ENCODE data around the gene PLCG2. TPM values are rescaled to one million over a fixed set of nuclear protein-coding genes. Genes with fewer than 3 reads are reported as not detected.

The PLCG2 gene
- total and polyA plus RNA-seq, 12 donors, result 2.4 to 18.2 (median 6.2) TPM

GRCh38 chr16:81838794-81839193 lies 59.7 kb downstream of the PLCG2 start:
- Histone ChIP-seq H3K27ac (no peak overlapping the region), H3K9me3 (no peaks in the 10 kb centered on the region), H3K4me1 (peaks cover 0 to 68% (median 0%) of the 10 kb centered on the region in 9 donors), H3K36me3 (no peaks in the 10 kb centered on the region), H3K4me3 (no peak overlapping the region), H3K27me3 (peaks cover 0 to 5% (median 0%) of the 10 kb centered on the region in 7 donors)
- DNase-seq, result no peak
- 62 to 70% methylated on average over 4 of the region's 4 CpGs for WGBS, 2 donors
- intact Hi-C loops (cut with DNase I), result no loop called here
- no peak for TF ChIP-seq CTCF (IDR thresholded peaks at IDR 0.05)
- no peak for ATAC-seq

GRCh38 chr16:81841722-81842121 lies 62.6 kb downstream of the PLCG2 start:
- H3K4me1 ChIP-seq, result peaks cover 0 to 49% (median 0%) of the 10 kb centered on the region in 9 donors
- ATAC-seq (no peak), DNase-seq (no peak)
- WGBS, 2 donors, result 62 to 69% methylated on average over 7 of the region's 7 CpGs
- H3K36me3 ChIP-seq, result no peaks in the 10 kb centered on the region
- H3K4me3 ChIP-seq, result no peak overlapping the region
- H3K9me3 ChIP-seq, result peaks cover 0 to 10% (median 0%) of the 10 kb centered on the region in 11 donors
- TF ChIP-seq CTCF (IDR thresholded peaks at IDR 0.05), result no peak
- intact Hi-C loops (cut with DNase I), result no loop called here
- peak overlapping the region in 1 of 10 donors; percentile 20 for H3K27ac ChIP-seq
- H3K27me3 ChIP-seq, result peaks cover 0 to 5% (median 0%) of the 10 kb centered on the region in 7 donors

GRCh38 chr16:81842564-81843242 lies 63.6 kb downstream of the PLCG2 start:
- TF ChIP-seq CTCF (IDR thresholded peaks at IDR 0.05), result no peak
- Histone ChIP-seq H3K27ac (peak overlapping the region in 1 of 10 donors; percentile 20), H3K36me3 (no peaks in the 10 kb centered on the region), H3K9me3 (peaks cover 0 to 14% (median 0%) of the 10 kb centered on the region in 11 donors), H3K4me1 (peaks cover 0 to 39% (median 0%) of the 10 kb centered on the region in 9 donors), H3K27me3 (peaks cover 0 to 5% (median 0%) of the 10 kb centered on the region in 7 donors), H3K4me3 (no peak overlapping the region)
- 37 to 54% methylated on average over 12 of the region's 12 CpGs for WGBS, 2 donors
- ATAC-seq (no peak), DNase-seq (no peak)
- intact Hi-C loops (cut with DNase I), result no loop called here

- no peak for DNase-seq
- 77 to 92% methylated on average over 4 of the region's 4 CpGs for WGBS, 2 donors
- TF ChIP-seq CTCF (IDR thresholded peaks at IDR 0.05), result no peak
- peaks cover 0 to 14% (median 0%) of the 10 kb centered on the region in 11 donors for H3K9me3 ChIP-seq
- H3K4me1 ChIP-seq, result peaks cover 0 to 36% (median 0%) of the 10 kb centered on the region in 9 donors
- H3K27me3 ChIP-seq, result peaks cover 0 to 5% (median 0%) of the 10 kb centered on the region in 7 donors
- no peak overlapping the region for H3K4me3 ChIP-seq
- H3K36me3 ChIP-seq, result no peaks in the 10 kb centered on the region
- no peak for ATAC-seq
- H3K27ac ChIP-seq, result no peak overlapping the region
- intact Hi-C loops (cut with DNase I), result no loop called here
Observed at GRCh38 chr16:81843243-81843582, 64.1 kb downstream of the PLCG2 start.

Data from heart right ventricle (tissue), 16 donors.